SH-SY5Y (cell line): ENCODE data around the gene ICE1.

Source experiments
- GATA2 ChIP-seq: IDR thresholded peaks from 2 replicates; pipeline ENCODE4 v1.6.1; 2011; ENCODE audit warnings: mild to moderate bottlenecking, low read depth, low read length
- GATA3 ChIP-seq: IDR thresholded peaks from 2 replicates; pipeline ENCODE4 v1.6.1; 2011; ENCODE audit warnings: low read depth, mild to moderate bottlenecking, low read length, moderate library complexity

- TF ChIP-seq GATA2 (no peak), GATA3 (no peak)
Measured at GRCh38 chr5:5409151-5409810, 13.2 kb upstream of the ICE1 start.
